ENCODE results near the gene SGCE. TPM values are rescaled to one million over a fixed set of nuclear protein-coding genes. Genes with fewer than 3 reads are reported as not detected.

SGCE gene
- total RNA-seq, 1 experiment from 2014 or later = 17.4 TPM

DNA sequence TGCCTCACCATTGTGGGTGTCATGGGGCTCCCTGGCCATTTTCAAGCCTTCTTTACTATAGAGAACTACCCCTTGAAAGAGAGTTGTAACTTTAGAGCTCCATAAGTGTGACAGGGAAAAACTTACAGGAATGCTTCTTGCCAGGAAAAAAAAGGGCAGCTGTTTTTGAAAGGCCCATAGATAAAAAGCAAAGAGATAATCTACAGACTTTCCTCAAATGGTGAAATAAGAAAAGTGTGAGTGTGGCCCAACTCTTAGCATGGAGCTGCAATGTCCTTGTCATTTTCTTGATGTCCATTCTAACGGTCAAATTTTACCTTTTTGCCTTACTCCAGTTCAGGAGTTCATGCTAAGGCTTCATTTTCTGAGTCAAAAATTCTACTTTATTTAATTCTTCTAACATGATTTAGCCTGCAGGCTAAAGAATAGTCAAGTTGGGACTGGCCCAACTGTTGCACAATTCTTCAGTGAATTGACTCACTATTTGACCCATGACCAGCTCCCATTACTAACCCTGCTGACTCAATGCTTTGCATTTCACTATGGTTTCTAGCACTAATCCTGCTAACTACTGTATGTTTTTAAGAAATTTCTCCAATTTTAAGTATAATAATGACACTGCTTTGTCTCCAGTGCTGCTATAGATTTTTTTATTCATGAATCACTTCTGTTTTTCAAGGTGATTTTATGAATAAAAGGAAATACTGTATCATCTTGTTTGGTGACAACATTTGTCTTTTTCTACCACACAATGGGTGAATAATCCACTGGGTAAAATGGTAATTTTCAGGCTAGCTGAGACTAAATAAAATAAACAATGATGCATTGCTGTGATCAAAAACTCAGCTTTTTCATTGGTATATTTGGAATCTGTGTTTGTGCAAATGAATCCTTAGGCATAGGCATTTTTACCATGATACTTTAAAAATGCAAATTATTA, 41.4 kb upstream of the SGCE start:
- ChIA-PET RAD21 (ENCODE audit: low non-redundant PET in 1 of 2, low total read pairs in 2 of 2, uncharacterized antibody in 2 of 2, unreplicated experiment in 2 of 2) (no interaction called here), CTCF (no interaction called here), POLR2A (interaction anchor here (0.9 kb wide), 1 partner anchor 9 kb away, joined by 3 read pairs; no protein-coding TSS in a partner anchor)
- Histone ChIP-seq H3K4me3 (replicated peaks in 1 of 2; ENCODE audit: low read depth in 1 of 2, low read length in 2 of 2) (no peak overlapping the region), H3K9ac (ENCODE audit: low read length) (no peak overlapping the region), H3K27ac (ENCODE audit: low read depth, low read length) (no peak overlapping the region), H3K79me2 (ENCODE audit: insufficient read depth, low read length) (no peaks in the 10 kb centered on the region), H4K20me1 (ENCODE audit: insufficient read depth) (no peaks in the 10 kb centered on the region), H3K27me3 (ENCODE audit: insufficient read depth, low read length) (no peaks in the 10 kb centered on the region), H3K4me1 (ENCODE audit: control insufficient read depth in 1 of 2, insufficient read depth in 2 of 2, low read length in 2 of 2) (peaks cover 17 to 29% of the 10 kb centered on the region in 2 experiments), H2AFZ (ENCODE audit: low read depth, low read length, poor library complexity, severe bottlenecking) (peak overlapping the region; percentile 96), H3K9me3 (ENCODE audit: control insufficient read depth in 1 of 2, insufficient read depth in 1 of 2, low read depth in 1 of 2, low read length in 2 of 2) (no peaks in the 10 kb centered on the region), H3K36me3 (ENCODE audit: control insufficient read depth in 1 of 2, insufficient read depth in 2 of 2, low read length in 2 of 2) (no peaks in the 10 kb centered on the region), H3K9me2 (ENCODE audit: insufficient read depth) (no peaks in the 10 kb centered on the region), H3K4me2 (ENCODE audit: low read length) (peak overlapping the region; percentile 46)
- intact Hi-C loops (cut with micrococcal nuclease) = no loop called here
- TF ChIP-seq SP1 (IDR thresholded peaks at IDR 0.05; ENCODE audit: low read depth) (peak; percentile 51), POLR2AphosphoS5 (IDR thresholded peaks at IDR 0.05; ENCODE audit: low read depth, low read length) (peak; percentile 43; the same call in 1 of the 2 replicates), CEBPB (IDR thresholded peaks at IDR 0.05; ENCODE audit: low read depth) (peak; percentile 99), SIN3A (IDR thresholded peaks at IDR 0.05; ENCODE audit: low read depth) (no peak), JUND (IDR thresholded peaks at IDR 0.05) (peak; percentile 62), CBX3 (IDR thresholded peaks at IDR 0.05; ENCODE audit: low read depth) (0 out of 2 replicates have a peak, but pooled peaks have one; percentile 45), EGR1 (IDR thresholded peaks at IDR 0.05; ENCODE audit: low read depth) (no peak), TCF7L2 (IDR thresholded peaks at IDR 0.05; ENCODE audit: borderline replicate concordance, extremely low read depth, insufficient read depth, insufficient read length) (no peak), ZFX (IDR thresholded peaks at IDR 0.05) (no peak), ATF3 (IDR thresholded peaks at IDR 0.05) (peak; percentile 25; the same call in 1 of the 2 replicates), EZH2 (IDR thresholded peaks at IDR 0.05) (no peak), ELF1 (IDR thresholded peaks at IDR 0.05; ENCODE audit: borderline replicate concordance, low read depth) (no peak), POLR2A (IDR thresholded peaks at IDR 0.05; ENCODE audit: borderline replicate concordance, extremely low read depth, insufficient read depth, insufficient read length) (no peak), YY1 (IDR thresholded peaks at IDR 0.05; ENCODE audit: extremely low read depth, insufficient replicate concordance, low read depth, low read length) (no peak), SRF (IDR thresholded peaks at IDR 0.05; ENCODE audit: low read depth) (no peak), FOSL1 (IDR thresholded peaks at IDR 0.05; ENCODE audit: low read depth) (peak; percentile 85), ZNF274 (IDR thresholded peaks at IDR 0.05; ENCODE audit: low read depth, low read length) (no peak), RAD21 (IDR thresholded peaks at IDR 0.05; ENCODE audit: low read depth) (no peak), EZH2phosphoT487 (IDR thresholded peaks at IDR 0.05; ENCODE audit: borderline replicate concordance) (no peak)
- TF ChIP-seq, protein P1, sequence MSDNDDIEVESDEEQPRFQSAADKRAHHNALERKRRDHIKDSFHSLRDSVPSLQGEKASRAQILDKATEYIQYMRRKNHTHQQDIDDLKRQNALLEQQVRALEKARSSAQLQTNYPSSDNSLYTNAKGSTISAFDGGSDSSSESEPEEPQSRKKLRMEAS (IDR thresholded peaks at IDR 0.05) = no peak
- TF ChIP-seq, protein P2, sequence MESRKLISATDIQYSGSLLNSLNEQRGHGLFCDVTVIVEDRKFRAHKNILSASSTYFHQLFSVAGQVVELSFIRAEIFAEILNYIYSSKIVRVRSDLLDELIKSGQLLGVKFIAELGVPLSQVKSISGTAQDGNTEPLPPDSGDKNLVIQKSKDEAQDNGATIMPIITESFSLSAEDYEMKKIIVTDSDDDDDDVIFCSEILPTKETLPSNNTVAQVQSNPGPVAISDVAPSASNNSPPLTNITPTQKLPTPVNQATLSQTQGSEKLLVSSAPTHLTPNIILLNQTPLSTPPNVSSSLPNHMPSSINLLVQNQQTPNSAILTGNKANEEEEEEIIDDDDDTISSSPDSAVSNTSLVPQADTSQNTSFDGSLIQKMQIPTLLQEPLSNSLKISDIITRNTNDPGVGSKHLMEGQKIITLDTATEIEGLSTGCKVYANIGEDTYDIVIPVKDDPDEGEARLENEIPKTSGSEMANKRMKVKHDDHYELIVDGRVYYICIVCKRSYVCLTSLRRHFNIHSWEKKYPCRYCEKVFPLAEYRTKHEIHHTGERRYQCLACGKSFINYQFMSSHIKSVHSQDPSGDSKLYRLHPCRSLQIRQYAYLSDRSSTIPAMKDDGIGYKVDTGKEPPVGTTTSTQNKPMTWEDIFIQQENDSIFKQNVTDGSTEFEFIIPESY (IDR thresholded peaks at IDR 0.05; ENCODE audit: extremely low read depth, insufficient replicate concordance, low read length) = no peak
- TF ChIP-seq, protein P3, sequence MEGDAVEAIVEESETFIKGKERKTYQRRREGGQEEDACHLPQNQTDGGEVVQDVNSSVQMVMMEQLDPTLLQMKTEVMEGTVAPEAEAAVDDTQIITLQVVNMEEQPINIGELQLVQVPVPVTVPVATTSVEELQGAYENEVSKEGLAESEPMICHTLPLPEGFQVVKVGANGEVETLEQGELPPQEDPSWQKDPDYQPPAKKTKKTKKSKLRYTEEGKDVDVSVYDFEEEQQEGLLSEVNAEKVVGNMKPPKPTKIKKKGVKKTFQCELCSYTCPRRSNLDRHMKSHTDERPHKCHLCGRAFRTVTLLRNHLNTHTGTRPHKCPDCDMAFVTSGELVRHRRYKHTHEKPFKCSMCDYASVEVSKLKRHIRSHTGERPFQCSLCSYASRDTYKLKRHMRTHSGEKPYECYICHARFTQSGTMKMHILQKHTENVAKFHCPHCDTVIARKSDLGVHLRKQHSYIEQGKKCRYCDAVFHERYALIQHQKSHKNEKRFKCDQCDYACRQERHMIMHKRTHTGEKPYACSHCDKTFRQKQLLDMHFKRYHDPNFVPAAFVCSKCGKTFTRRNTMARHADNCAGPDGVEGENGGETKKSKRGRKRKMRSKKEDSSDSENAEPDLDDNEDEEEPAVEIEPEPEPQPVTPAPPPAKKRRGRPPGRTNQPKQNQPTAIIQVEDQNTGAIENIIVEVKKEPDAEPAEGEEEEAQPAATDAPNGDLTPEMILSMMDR (IDR thresholded peaks at IDR 0.05 in 2 of 3, conservative IDR thresholded peaks at IDR 0.05 in 1 of 3; ENCODE audit: borderline replicate concordance in 1 of 3, insufficient read depth in 1 of 3, low read depth in 2 of 3, low read length in 2 of 3) = no peak
- BruUV-seq (replicated peaks) = no TSS peak
- DNase-seq (ENCODE audit: low read depth, low spot score) (peak; percentile 61), ATAC-seq (peak; percentile 78)

All from HCT116 (cell line).